HG03108 (cell line): ENCODE data around the gene ZNF202.
"Not testable (repeated sequence)": the region's sequence is repeated elsewhere in the genome, so short reads cannot be mapped to it uniquely, and the experiment has no call there.

Experiments used
- ATAC-seq: cut with Tn5 transposase; IDR thresholded peaks from one replicate; pipeline ENCODE4 v1.9.1; 2021; ENCODE audit warnings: moderate library complexity; ENCODE audit not compliant: unreplicated experiment

The ZNF202 gene

GRCh38 chr11:123742031-123742723, 717 bp upstream of the ZNF202 start:
- ATAC-seq = no peak

GRCh38 chr11:123740787-123741158, 687 bp downstream of the ZNF202 start:
- ATAC-seq = no peak

GRCh38 chr11:123738374-123738773, 3.1 kb downstream of the ZNF202 start:
- no peak for ATAC-seq

- no peak for ATAC-seq
These were observed 4.7 kb downstream of the ZNF202 start for GRCh38 chr11:123736769-123737168.

GRCh38 chr11:123729602-123730001, 11.9 kb downstream of the ZNF202 start:
- no peak for ATAC-seq

- ATAC-seq = no peak
These were observed 15.3 kb downstream of the ZNF202 start for GRCh38 chr11:123725995-123726655.

GRCh38 chr11:123719452-123719851, 22.0 kb downstream of the ZNF202 start:
- ATAC-seq = no peak

- ATAC-seq = no peak
These were observed 23.0 kb downstream of the ZNF202 start for GRCh38 chr11:123718469-123718868.

GRCh38 chr11:123718063-123718462, 23.4 kb downstream of the ZNF202 start:
- ATAC-seq = no peak

GRCh38 chr11:123712627-123713026, 28.8 kb downstream of the ZNF202 start:
- not testable (repeated sequence) for ATAC-seq

- ATAC-seq = no peak
These were observed 33.8 kb downstream of the ZNF202 start for GRCh38 chr11:123707606-123708205.

- no peak for ATAC-seq
These were observed 34.3 kb downstream of the ZNF202 start for GRCh38 chr11:123707206-123707605.

- no peak for ATAC-seq
These were observed 37.1 kb downstream of the ZNF202 start for GRCh38 chr11:123704341-123704740.

GRCh38 chr11:123702696-123703095, 38.8 kb downstream of the ZNF202 start:
- no peak for ATAC-seq

GRCh38 chr11:123702139-123702538, 39.3 kb downstream of the ZNF202 start:
- no peak for ATAC-seq

GRCh38 chr11:123700772-123701171, 40.7 kb downstream of the ZNF202 start:
- ATAC-seq = no peak

GRCh38 chr11:123698546-123699127, 42.8 kb downstream of the ZNF202 start:
- no peak for ATAC-seq

GRCh38 chr11:123696183-123696582, 45.3 kb downstream of the ZNF202 start:
- no peak for ATAC-seq

- ATAC-seq = no peak
These were observed 46.2 kb downstream of the ZNF202 start for GRCh38 chr11:123695231-123695630.

- ATAC-seq = no peak
These were observed 46.9 kb downstream of the ZNF202 start for GRCh38 chr11:123694551-123694950.

GRCh38 chr11:123692961-123693360, 48.5 kb downstream of the ZNF202 start:
- no peak for ATAC-seq

GRCh38 chr11:123690485-123690884, 51.0 kb downstream of the ZNF202 start:
- ATAC-seq = no peak
